PC-3 (cell line): ENCODE results near the gene EGF.

Experiments used
- EZH2 ChIP-seq: fragments of 300-600 bp; sonication (generic); IDR thresholded peaks from one replicate; pipeline ENCODE4 v1.6.1; 2017; ENCODE audit warnings: antibody characterized with exemption, mild to moderate bottlenecking, low read length; ENCODE audit not compliant: unreplicated experiment
- TF ChIP-seq, protein P1 (sequence below): fragments of 300-600 bp; sonication (generic); conservative IDR thresholded peaks from 2 replicates; pipeline ENCODE4 v1.5.1; 2017; ENCODE audit warnings: antibody characterized with exemption, low read depth, mild to moderate bottlenecking, low read length

- TF ChIP-seq EZH2, result no peak
- TF ChIP-seq, protein P1, sequence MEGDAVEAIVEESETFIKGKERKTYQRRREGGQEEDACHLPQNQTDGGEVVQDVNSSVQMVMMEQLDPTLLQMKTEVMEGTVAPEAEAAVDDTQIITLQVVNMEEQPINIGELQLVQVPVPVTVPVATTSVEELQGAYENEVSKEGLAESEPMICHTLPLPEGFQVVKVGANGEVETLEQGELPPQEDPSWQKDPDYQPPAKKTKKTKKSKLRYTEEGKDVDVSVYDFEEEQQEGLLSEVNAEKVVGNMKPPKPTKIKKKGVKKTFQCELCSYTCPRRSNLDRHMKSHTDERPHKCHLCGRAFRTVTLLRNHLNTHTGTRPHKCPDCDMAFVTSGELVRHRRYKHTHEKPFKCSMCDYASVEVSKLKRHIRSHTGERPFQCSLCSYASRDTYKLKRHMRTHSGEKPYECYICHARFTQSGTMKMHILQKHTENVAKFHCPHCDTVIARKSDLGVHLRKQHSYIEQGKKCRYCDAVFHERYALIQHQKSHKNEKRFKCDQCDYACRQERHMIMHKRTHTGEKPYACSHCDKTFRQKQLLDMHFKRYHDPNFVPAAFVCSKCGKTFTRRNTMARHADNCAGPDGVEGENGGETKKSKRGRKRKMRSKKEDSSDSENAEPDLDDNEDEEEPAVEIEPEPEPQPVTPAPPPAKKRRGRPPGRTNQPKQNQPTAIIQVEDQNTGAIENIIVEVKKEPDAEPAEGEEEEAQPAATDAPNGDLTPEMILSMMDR, result no peak
Measured at GRCh38 chr4:109989618-109990017, 76.9 kb downstream of the EGF start.
